ENCODE data around the gene HPSE2. TPM values are rescaled to one million over a fixed set of nuclear protein-coding genes. Genes with fewer than 3 reads are reported as not detected.

The HPSE2 gene
- total and polyA plus RNA-seq, 2 of the 13 experiments (the other 11 are each of a cell fraction or from before 2014, with no cell fraction given) = 0.01 TPM; not detected in 1

GRCh38 chr10:99041468-99041867 lies 194.2 kb downstream of the HPSE2 start:
- intact Hi-C loops (cut with micrococcal nuclease; ENCODE audit: unreplicated experiment) = loop anchor here (5.0 kb wide), 1 partner anchor 574 kb away; no protein-coding TSS in a partner anchor
- H3K36me3 ChIP-seq (replicated peaks in 1 of 2; ENCODE audit: control insufficient read depth in 1 of 2, insufficient read depth in 2 of 2, low read length in 2 of 2) = no peaks in the 10 kb centered on the region
- H3K27me3 ChIP-seq (ENCODE audit: control insufficient read depth in 1 of 2, insufficient read depth in 2 of 2, low read length in 2 of 2) = no peaks in the 10 kb centered on the region
- no peak for FAIRE-seq
- H4K20me1 ChIP-seq (ENCODE audit: insufficient read depth, low read length) = no peaks in the 10 kb centered on the region
- H3K9ac ChIP-seq (ENCODE audit: insufficient read depth, low read depth, low read length) = no peak overlapping the region
- 70% methylated on average over 2 of the region's 4 CpGs for WGBS (ENCODE audit: low lambda C conversion rate)
- CTCF ChIA-PET (ENCODE audit: low intra/inter-chr PET ratio, low total read pairs) = no interaction called here
- no peaks in the 10 kb centered on the region for H3K4me1 ChIP-seq (ENCODE audit: insufficient read depth, low read length)
- no TSS peak for BruUV-seq (replicated peaks)
- no peak overlapping the region for H3K27ac ChIP-seq (ENCODE audit: extremely low read length, insufficient read depth, low read length)
- peaks cover 37% of the 10 kb centered on the region for H3K9me3 ChIP-seq (ENCODE audit: low read length)
- H3K4me2 ChIP-seq (ENCODE audit: low read depth, low read length) = no peak overlapping the region
- no peak overlapping the region for H2AFZ ChIP-seq (ENCODE audit: low read length)
- in situ Hi-C loops (cut with HindIII; ENCODE audit: extremely low pct_ligation_motif_present, low pct_unique_long_range_greater_than_20kb) = loop anchor here (25.0 kb wide), 1 partner anchor 579 kb away; no protein-coding TSS in a partner anchor
- DNase-seq (ENCODE audit: low spot score) = no peak
- H3K79me2 ChIP-seq (ENCODE audit: insufficient read depth, low read length) = no peaks in the 10 kb centered on the region
- POLR2A ChIA-PET = no interaction called here
- no peak overlapping the region for H3K4me3 ChIP-seq (replicated peaks in 1 of 3; ENCODE audit: insufficient read depth in 1 of 3, low read depth in 2 of 3, low read length in 3 of 3)
- no peak for ATAC-seq
- no peak for TF ChIP-seq REST (IDR thresholded peaks at IDR 0.05; ENCODE audit: borderline replicate concordance in 1 of 2, low read depth in 1 of 2, low read length in 2 of 2)
- no peak for TF ChIP-seq NFRKB (IDR thresholded peaks at IDR 0.05)
- no peak for TF ChIP-seq THAP8 (CRISPR knock-in tag; IDR thresholded peaks at IDR 0.05; ENCODE audit: borderline replicate concordance)
- no peak for TF ChIP-seq ZNF225 (CRISPR knock-in tag; IDR thresholded peaks at IDR 0.05)
- no peak for TF ChIP-seq MLLT10 (CRISPR knock-in tag; IDR thresholded peaks at IDR 0.05)
- TF ChIP-seq PRDM15 (CRISPR knock-in tag; IDR thresholded peaks at IDR 0.05) = no peak
- no peak for TF ChIP-seq FOXO1 (CRISPR knock-in tag; IDR thresholded peaks at IDR 0.05)
- no peak for TF ChIP-seq ZNF713 (CRISPR knock-in tag; IDR thresholded peaks at IDR 0.05)
- TF ChIP-seq ZBTB8A (CRISPR knock-in tag; IDR thresholded peaks at IDR 0.05; ENCODE audit: borderline replicate concordance, low read depth) = no peak
- TF ChIP-seq GATAD1 (CRISPR knock-in tag; IDR thresholded peaks at IDR 0.05) = no peak
- TF ChIP-seq JUN (CRISPR knock-in tag; IDR thresholded peaks at IDR 0.05) = no peak
- no peak for TF ChIP-seq ZSCAN5A (CRISPR knock-in tag; IDR thresholded peaks at IDR 0.05; ENCODE audit: borderline replicate concordance)
- no peak for TF ChIP-seq KAT2B (IDR thresholded peaks at IDR 0.05; ENCODE audit: borderline replicate concordance, low read depth, low read length)
- TF ChIP-seq MAZ (IDR thresholded peaks at IDR 0.05; ENCODE audit: borderline replicate concordance, low read depth, low read length) = no peak
- TF ChIP-seq MAZ (CRISPR knock-in tag; IDR thresholded peaks at IDR 0.05; ENCODE audit: low read depth) = no peak
- no peak for TF ChIP-seq NPAS2 (CRISPR knock-in tag; IDR thresholded peaks at IDR 0.05; ENCODE audit: borderline replicate concordance)
- no peak for TF ChIP-seq ZMYM2 (CRISPR knock-in tag; IDR thresholded peaks at IDR 0.05)
